GM18907 (cell line): ENCODE results near the gene FBXO8.
"Not testable (repeated sequence)": the region's sequence is repeated elsewhere in the genome, so short reads cannot be mapped to it uniquely, and the experiment has no call there.

Source experiments
- ATAC-seq: cut with Tn5 transposase; IDR thresholded peaks from one replicate; pipeline ENCODE4 v1.9.1; 2021; ENCODE audit warnings: mild to moderate bottlenecking, moderate library complexity; ENCODE audit not compliant: unreplicated experiment

FBXO8 gene, protein sequence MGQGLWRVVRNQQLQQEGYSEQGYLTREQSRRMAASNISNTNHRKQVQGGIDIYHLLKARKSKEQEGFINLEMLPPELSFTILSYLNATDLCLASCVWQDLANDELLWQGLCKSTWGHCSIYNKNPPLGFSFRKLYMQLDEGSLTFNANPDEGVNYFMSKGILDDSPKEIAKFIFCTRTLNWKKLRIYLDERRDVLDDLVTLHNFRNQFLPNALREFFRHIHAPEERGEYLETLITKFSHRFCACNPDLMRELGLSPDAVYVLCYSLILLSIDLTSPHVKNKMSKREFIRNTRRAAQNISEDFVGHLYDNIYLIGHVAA

DNA sequence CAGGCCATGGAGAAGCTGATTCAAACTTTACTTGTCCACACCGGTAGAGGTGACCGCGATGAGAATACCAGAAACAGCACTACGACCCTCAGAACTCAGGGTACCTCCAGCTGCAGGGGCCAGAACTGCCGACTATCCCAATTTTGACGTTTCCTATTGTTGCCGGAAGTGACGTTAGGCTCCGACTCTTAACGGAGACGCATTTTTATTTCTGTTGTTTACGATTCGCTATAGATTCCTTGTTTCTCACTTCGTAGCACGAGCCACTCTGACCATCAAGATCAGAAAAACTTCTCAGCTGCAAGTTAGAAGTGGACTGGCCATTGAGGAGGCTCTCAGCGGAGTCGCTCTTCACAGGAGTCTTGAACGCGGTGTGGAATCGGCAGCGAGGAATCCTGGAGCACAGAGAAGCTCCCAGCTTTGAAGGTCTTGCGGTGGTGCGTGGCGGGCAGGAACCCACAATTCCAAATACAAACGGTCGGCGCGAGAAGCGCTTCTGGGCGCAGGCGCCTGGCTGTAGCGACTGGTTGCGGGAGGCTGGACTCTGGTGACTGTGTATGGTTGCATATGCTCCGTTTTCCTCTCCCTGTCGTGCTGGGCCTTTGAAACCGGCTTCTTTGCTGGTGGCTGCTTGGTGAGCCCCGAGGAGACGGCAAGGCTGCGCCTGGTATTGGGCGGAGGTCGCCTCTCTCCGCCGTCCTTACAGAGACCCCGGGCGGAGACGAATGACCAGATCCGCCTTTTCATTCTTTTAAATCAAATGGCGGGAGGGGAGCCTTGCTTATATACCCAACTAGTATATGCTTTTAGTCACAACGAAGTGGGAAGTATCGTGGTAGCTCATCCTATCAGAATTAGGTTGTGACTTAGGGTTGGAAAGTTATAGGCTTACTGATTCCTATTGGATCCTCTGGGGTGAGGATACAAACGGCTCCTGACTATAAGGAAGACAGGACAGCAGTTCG lies at the start of gene FBXO8, which contains the start of gene CEP44:
FBXO8 (minus strand) TSS at position 161 of the 965 bp plus-strand sequence. CDS start 20,575 bp downstream, outside the sequence.
CEP44 (plus strand) TSS at position 405 of the 965 bp plus-strand sequence. CDS start 15,211 bp downstream, outside the sequence.
- ATAC-seq, result peak; percentile 71

DNA sequence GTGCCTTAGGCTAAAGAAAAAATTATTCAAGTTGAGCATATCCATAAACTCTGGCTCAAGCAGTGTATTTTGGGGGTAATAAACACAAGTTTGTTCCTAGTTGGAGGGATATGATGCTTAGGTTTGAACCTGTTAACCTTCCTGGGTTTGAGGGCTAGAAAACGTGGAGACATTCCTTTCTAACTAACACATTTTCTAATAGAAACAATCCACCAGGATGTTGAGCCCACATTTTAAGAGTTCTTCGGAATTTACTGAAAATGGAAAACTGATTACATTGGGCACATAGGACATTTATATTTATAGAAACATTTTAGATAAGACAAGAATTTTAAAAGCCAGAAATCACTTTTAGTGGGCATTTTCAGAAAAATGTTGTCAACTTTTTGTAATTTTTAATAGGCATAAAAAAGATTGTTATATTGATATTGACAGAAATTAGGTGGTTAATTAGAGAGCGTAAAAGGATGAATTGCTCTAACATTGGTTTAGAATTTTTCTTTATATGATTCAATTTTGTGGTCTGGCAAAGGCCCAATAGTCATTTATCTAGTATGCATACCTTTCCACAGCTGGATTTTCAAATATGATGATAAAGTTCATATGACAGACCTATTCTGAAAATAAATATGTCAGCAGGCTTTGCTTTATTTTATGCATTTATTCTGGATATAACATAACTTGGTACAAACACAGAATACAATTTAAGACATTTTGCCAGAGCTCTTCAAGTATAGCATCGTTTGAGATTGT lies 49.5 kb upstream of the FBXO8 start:
- no peak for ATAC-seq

DNA sequence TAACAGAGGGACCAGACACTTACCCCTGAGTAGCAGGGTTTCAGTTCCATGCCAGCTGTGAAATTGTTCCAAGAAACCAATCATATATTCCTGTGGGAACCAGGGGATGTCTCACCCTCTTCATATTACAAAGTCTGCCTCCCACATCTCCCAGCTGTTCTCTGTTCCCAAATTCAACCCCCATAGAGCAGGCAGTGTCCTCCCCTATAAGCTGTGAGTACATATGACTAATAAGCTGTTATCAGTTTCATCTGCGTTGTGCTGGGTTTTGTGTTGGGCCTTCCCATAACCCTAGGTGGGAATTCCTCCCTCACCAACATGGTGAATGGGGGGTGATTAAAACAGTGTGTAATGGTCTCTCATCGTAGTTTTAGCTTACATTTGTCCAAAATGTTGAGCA lies 41.3 kb upstream of the FBXO8 start:
- ATAC-seq, result no peak

DNA sequence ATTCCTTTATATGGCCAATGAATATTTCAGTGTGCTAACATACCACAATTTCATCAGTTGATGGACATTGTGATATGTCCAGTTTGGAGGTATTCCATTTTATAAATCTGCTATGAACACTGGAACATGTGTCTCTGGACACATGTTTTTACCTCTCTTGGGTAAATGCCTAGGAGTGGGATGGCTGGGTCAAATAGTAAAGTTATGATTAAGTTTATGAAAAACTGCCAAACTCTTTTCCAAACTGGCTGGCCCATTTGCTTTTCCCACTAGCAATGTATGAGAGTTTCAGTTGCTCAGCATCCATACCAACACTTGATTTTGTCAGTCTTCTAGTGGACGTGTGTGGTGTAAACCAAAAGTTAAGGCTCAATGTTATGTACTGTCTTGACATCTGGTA lies 40.8 kb upstream of the FBXO8 start:
- no peak for ATAC-seq

DNA sequence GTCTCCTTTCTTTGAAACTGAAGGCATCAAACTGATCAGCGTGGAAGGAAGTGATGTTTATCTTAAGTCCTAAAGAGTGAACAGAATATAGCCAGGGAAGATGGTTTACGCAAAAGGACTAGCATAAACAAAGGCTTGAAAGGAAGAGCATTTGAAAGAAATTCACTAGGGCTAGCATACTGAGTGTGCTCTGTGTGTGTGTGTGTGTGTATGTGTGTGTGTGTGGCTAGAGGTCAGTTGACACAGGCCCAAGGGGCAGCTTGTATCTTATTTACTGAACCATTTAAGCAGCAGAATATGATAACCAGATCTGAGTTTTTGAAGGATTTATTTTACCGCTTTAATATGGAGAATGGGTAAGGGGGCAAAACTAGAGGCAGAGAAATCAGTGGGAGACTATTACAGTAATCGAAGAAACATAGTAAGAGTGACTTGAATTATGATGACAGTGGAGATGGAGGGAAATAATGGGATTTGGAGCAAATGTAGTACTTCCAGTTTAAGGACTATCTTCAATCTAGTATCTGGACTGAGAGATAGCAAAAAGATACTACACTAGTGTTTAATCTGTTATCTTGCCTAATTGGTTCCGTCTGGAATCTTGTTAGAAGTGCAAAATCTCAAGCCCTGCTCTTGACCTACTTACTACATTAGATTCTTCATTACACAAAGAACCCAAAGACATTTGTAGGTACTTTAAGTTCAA lies 37.2 kb upstream of the FBXO8 start:
- no peak for ATAC-seq

DNA sequence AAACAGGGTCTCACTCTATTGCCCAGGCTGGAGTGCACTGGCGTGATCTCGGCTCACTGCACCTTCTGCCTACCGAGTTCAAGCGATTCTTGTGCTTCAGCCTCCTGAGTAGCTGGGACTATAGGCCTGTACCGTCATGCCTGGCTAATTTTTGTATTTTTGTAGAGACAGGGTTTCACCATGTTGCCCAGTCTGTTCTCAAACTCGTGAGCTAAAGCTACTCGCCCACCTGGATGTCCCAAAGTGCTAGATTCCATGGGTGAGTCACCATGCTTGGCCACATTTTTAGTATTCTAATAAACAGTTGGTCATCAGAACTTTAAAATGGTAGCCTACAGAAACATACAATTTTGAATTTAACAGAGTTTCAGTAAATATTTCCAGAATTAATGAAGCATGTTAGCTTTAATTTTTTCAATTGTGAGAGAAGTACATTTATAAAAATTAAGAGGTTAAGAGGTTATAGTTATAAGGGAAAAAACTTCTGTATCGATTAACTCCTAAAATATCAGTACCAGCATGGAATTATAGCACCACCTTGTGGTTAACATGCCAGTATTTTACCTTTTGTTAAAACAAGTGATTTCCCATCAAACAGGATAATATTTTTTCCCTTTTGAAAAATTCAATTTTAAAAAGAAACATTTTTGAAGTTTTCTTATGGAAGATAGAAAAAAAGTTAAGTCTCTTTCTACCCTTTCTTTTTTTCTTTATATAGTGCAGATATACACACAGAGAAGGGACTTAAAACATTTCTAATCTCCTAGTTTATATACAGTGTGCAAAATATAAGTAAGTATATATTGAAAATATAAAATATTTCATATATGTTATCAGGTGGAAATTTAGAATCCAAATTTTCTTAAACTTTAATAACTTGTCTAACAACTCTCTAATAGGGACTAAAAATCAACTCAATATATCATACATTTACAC lies 35.6 kb upstream of the FBXO8 start:
- ATAC-seq, result peak; percentile 60

DNA sequence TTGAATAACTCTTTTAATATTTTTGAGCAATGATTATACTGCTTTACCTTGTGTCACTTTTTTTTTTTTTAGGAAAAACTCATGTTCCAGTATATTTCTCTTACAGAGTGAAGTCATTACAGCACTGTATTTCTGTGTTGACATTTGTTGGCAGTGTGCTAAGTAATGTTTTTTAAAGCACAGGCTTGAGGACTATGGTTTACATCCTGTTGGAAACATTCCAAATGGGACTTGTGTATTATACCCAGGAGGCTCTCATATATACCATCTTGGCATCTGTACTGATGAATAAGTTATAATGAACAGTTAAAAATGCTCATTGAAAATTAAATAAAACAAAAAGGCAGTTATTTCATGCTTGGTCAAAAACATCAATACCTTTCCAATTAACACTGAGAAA lies 34.1 kb upstream of the FBXO8 start:
- no peak for ATAC-seq

DNA sequence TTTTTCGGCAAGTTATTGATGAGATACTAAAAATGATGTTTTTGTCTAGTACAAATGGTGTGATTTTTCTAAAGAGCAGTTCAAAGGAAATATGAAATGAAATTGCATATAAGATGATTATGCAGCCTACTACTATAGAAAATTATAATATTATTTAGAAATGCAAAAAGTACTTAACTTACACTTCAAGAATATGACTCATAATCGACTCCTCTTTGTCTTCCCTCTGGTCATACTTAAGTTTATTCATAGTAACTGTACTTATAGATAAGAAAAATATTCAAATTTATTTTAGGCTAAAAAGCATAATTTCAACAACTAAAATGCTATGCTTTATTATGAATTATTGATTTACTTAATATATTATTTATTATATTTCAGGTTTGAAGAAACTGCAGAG lies 33.5 kb upstream of the FBXO8 start:
- ATAC-seq, result no peak

DNA sequence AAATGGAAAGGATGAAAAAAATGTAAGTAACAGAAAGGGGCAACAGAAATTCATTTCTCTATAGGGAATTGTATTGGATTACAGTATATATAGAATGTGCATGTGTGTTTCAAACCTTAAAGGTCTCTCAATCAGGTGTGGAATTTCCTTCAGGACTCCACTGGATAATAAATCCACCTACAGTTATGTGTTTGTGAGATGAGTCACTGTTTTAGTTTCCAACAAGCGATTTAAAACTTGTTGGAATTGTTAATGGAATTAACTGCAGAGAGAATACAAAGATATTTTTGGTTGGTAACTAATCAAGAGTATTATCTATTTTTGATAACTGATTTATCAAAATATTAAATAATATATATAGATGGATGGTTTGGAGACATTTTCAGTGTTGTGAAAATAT lies 33.1 kb upstream of the FBXO8 start:
- no peak for ATAC-seq

DNA sequence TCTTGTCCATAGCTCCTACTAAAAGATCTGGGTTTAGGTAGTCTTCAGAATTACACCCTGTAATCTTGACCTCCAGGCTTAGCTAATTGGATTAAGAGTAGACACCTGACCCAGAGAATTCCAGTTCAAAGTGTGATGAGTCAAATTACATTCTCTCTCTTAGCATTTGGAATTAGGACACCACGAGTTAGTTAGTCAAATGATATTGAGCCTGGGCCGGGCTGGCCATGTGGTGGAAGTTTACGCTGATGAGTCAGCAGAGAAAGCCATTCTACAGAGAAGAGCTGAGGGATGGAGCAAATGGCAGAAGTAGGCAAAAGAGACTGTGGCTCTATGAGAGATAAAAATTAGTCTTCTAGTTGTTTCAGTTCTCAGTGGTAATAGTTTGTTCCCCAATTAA lies 31.3 kb upstream of the FBXO8 start:
- no peak for ATAC-seq

DNA sequence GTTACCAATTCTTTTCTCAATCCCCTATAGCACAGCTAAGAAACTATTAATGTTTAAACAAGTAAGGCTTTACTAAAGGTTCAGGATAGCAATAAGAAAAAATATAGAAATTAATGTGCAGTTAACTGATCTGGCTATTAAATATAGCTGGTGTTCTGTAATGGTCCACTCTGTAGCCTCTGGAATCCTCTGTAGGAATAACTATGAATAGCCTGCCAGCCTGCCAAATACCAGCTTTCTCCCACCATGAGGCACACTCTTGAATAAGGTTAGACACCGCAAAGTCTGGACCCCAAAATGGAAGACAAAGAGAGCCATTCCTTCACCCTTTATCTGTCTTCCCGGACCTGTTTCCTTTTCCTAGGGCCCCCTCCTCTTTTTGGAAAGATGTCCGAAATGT lies 30.8 kb upstream of the FBXO8 start:
- ATAC-seq, result no peak

DNA sequence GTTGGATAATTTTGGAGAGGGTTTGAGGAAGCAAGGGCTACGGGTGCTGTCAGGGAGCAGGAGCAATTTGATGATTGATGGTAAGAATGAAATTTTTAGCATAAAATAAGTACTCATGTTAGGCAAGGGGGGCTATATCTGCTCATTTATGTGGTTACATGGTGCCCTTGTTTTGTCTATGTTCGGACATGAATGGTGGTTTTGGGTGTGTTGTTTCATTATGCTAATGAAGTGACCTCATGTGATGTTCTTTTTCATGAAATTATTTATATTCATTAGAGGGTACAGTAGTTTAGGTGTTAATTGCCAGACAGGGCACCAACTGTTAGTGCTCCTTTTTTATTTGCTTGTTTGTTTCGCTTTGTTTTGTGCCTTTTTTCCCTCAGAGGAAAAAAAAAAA lies 29.5 kb upstream of the FBXO8 start:
- no peak for ATAC-seq

DNA sequence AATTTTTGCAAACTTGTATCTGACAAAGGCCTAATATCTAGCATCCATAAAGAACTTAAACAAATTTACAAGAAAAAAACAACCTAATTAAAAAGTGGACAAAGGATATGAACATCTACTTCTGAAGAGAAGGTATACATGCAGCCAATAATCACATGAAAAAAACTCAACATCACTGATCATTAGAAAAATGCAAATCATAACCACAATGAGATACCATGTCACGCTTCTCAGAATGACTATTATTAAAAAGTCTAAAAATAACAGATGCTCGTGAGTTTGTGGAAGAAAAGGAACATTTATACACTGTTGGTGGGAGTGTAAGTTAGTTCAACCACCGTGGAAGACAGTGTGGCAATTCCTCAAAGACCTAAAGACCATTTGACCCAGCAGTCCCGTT lies 24.2 kb upstream of the FBXO8 start:
- no peak for ATAC-seq

DNA sequence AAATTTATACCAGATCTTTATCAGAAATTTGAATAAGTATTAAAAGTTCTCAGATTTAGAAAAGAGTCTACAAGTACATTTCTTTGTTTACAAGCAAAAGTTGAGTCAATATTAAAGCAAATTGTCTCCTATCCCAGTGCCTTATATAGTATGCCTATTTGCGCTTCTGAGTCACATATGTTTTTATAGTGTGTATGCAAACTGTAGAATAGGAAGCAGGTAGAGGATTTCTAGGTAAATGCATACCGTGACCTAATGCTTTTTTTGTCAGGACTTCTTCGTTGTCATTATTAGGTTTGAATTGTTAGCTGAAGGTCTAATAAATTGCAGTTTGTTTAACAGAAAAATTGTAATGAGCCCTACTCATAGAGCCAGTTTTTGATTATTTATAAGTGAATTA lies 22.5 kb upstream of the FBXO8 start:
- no peak for ATAC-seq

DNA sequence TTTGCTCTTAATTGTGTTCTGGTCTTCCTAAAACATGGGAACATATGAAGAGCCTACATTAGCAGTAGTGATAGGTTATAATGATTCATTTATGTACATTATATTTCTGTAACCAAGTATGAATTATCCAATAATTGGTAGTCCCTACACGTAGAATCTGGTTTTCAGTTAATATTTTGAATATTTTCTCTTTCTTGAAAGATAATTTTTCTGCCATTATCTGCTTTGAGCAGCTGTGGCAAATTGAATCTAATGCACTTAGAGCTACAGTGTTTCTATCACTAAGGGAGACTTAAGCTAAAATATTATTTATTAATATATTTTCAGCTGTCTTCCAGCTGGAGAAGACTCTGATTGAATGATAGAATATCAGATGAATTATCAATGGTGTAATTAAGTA lies 21.2 kb upstream of the FBXO8 start:
- ATAC-seq, result no peak

DNA sequence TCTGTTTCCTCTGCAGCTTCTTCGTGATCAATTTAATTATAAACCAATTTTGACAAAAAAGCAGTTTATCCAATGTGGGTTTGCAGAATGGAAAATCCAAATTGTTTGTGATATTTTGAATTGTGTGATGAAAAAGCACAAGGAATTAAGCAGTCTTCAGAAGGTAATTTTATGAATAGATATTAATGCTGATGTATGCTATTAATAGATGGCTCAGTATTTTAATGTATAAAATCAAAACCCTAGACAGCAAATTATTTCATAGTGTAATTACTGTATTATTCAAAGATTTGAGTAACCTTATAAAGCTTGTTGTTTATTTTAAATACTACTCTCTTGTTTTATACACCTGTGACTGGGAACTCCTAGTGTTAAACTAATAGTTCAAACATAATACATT lies 20.2 kb upstream of the FBXO8 start:
- no peak for ATAC-seq

DNA sequence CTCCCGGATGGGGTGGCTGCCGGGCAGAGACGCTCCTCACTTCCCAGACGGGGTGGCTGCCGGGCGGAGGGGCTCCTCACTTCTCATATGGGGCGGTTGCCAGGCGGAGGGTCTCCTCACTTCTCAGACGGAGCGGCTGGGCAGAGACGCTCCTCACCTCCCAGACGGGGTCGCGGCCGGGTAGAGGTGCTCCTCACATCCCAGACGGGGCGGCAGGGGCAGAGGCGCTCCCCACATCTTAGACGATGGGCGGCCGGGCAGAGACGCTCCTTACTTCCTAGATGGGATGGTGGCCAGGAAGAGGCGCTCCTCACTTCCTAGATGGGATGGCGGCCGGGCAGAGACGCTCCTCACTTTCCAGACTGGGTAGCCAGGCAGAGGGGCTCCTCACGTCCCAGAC lies 11.7 kb upstream of the FBXO8 start:
- ATAC-seq, result not testable (repeated sequence)

DNA sequence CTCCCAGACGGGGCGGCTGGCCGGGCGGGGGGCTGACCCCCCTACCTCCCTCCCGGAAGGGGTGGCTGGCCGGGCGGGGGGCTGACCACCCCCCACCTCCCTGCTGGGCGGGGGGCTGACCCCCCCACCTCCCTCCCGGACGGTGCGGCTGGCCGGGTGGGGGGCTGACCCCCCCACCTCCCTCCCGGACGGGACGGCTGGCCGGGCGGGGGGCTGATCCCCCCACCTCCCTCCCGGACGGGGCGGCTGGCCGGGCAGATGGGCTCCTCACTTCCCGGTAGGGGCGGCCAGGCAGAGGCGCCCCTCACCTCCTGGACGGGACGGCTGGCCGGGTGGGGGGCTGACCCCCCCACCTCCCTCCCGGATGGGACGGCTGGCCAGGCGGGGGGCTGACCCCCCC lies 11.2 kb upstream of the FBXO8 start:
- not testable (repeated sequence) for ATAC-seq

DNA sequence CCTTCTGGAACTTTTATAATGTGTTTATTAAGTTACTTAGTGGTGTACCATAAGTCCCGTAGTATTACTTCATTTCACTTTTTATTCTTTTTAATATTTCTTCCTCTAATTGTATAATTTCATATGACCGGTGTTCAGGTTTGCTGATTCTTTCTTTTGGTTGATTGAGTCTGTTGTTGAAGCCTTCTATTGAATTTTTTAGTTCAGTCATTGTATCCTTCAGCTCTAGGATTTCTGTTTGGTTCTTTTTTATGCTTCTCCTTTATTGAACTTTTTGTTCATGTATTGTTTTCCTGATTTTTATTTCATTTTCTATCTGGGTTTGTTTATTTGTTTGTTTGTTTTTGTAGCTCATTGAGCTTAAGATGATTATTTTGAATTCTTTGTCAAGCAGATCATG lies 9.0 kb upstream of the FBXO8 start:
- ATAC-seq, result no peak

DNA sequence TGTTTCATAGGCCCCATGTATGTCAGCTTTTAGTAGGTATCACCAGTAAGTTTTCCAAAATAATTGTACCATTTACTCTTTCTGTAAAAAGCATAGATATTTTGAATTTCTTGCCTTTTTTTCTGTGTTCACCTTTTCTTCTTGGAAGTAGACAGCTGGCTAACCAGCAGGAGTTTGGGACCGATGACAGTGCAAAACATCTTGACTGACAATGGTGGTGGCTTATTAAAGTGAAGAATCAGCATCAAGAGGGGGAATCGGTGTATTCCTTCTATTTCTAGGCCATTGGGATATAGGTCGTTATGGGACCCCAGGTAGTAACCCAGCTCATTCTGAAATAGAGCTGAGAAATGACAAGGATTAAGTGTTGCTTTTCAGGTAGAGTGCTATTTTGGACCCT lies 3.4 kb upstream of the FBXO8 start:
- ATAC-seq, result no peak
